HG03439 (cell line): ENCODE data around the gene FXYD7.
"Not testable (repeated sequence)": the region's sequence is repeated elsewhere in the genome, so short reads cannot be mapped to it uniquely, and the experiment has no call there.

ENCODE experiments used
- ATAC-seq: cut with Tn5 transposase; IDR thresholded peaks from one replicate; pipeline ENCODE4 v1.9.1; 2021; ENCODE audit warnings: mild to moderate bottlenecking, moderate library complexity; ENCODE audit not compliant: unreplicated experiment

The FXYD7 gene

GRCh38 chr19:35194012-35194984 lies 51.2 kb downstream of the FXYD7 start:
- no peak for ATAC-seq

- ATAC-seq, result no peak
Measured at GRCh38 chr19:35195830-35196229, 52.8 kb downstream of the FXYD7 start.

- not testable (repeated sequence) for ATAC-seq
Measured at GRCh38 chr19:35196861-35197260, 53.8 kb downstream of the FXYD7 start.

- no peak for ATAC-seq
Measured at GRCh38 chr19:35199481-35199880, 56.4 kb downstream of the FXYD7 start.

- no peak for ATAC-seq
Measured at GRCh38 chr19:35202722-35203688, 60.0 kb downstream of the FXYD7 start.
